ENCODE measurements around the gene GALNT4.

Gene GALNT4

GRCh38 chr12:89523843-89524540 lies 604 bp downstream of the GALNT4 start:
- Histone ChIP-seq H3K9ac (peak overlapping the region; percentile 85 to 94 (median 91)), H3K4me3 (peak overlapping the region; percentile 94 to 100 (median 99)), H3K27ac (peak overlapping the region; percentile 83 to 93 (median 87)), H3K27me3 (no peaks in the 10 kb centered on the region), H3K4me1 (peaks cover 29 to 74% (median 50%) of the 10 kb centered on the region in 10 experiments), H4K20me1 (peaks cover under 1 to 38% (median 16%) of the 10 kb centered on the region in 11 experiments; a peak in 14 of 22 replicates), H3K4me2 (peak overlapping the region; percentile 81 to 99 (median 95)), H3K9me3 (replicated peaks in 1 of 11) (peaks cover 0 to 5% (median 0%) of the 10 kb centered on the region in 11 experiments; a peak in 2 of 22 replicates), H3K36me3 (peaks cover 13 to 34% (median 20%) of the 10 kb centered on the region in 11 experiments; a peak in 21 of 22 replicates)
- TF ChIP-seq Cebpa-rat (IDR thresholded peaks at IDR 0.05) = no peak

DNA sequence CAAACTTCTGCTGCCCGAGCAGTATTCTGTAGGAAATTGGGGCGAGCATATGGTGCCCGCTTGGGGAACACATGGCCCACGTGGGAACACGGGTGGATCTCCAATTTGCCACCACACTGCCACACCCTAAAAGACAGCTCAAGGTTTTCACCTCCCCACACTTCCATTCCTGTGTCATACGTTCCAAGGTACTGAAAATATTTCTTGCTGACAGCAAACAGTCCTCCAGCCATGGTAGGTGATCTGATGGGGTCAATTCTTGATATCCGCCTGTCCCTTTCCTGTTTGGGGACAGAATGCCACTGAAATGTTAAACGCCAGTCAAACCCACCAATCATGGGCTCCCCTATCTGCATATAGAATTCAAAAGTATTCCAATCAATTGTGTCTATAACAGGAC lies 1.2 kb downstream of the GALNT4 start:
- peaks cover 29 to 69% (median 45%) of the 10 kb centered on the region in 10 experiments for H3K4me1 ChIP-seq
- H3K4me2 ChIP-seq = peak overlapping the region; percentile 81 to 99 (median 95)
- H3K9ac ChIP-seq = peak overlapping the region in 8 of 11 experiments; percentile 85 to 94 (median 92); a peak in 11 of 22 replicates
- peaks cover 13 to 36% (median 24%) of the 10 kb centered on the region in 11 experiments; a peak in 21 of 22 replicates for H3K36me3 ChIP-seq
- no peaks in the 10 kb centered on the region for H3K27me3 ChIP-seq
- H3K9me3 ChIP-seq (replicated peaks in 1 of 11) = peaks cover 0 to 2% (median 0%) of the 10 kb centered on the region in 11 experiments; a peak in 2 of 22 replicates
- H3K4me3 ChIP-seq = peak overlapping the region in 9 of 10 experiments; percentile 94 to 100 (median 99); a peak in 16 of 20 replicates
- TF ChIP-seq Cebpa-rat (IDR thresholded peaks at IDR 0.05) = no peak
- H4K20me1 ChIP-seq = peaks cover 3 to 44% (median 16%) of the 10 kb centered on the region in 11 experiments; a peak in 14 of 22 replicates
- no peak overlapping the region for H3K27ac ChIP-seq

- H3K9me3 ChIP-seq (replicated peaks in 1 of 11) = no peaks in the 10 kb centered on the region
- peak overlapping the region in 5 of 10 experiments; percentile 22 to 100 (median 33); a peak in 7 of 20 replicates for H3K4me3 ChIP-seq
- H3K9ac ChIP-seq = peak overlapping the region in 3 of 11 experiments; percentile 2 to 67 (median 51); a peak in 4 of 22 replicates
- no peak for TF ChIP-seq Cebpa-rat (IDR thresholded peaks at IDR 0.05)
- H4K20me1 ChIP-seq = peaks cover 3 to 46% (median 16%) of the 10 kb centered on the region in 11 experiments; a peak in 14 of 22 replicates
- H3K36me3 ChIP-seq = peaks cover 13 to 36% (median 24%) of the 10 kb centered on the region in 11 experiments; a peak in 21 of 22 replicates
- peak overlapping the region; percentile 19 to 99 (median 91); a peak in 20 of 22 replicates for H3K4me2 ChIP-seq
- peaks cover 29 to 51% (median 35%) of the 10 kb centered on the region in 10 experiments for H3K4me1 ChIP-seq
- no peak overlapping the region for H3K27ac ChIP-seq
- no peaks in the 10 kb centered on the region for H3K27me3 ChIP-seq
These were observed 3.0 kb downstream of the GALNT4 start for GRCh38 chr12:89521364-89522223.

DNA sequence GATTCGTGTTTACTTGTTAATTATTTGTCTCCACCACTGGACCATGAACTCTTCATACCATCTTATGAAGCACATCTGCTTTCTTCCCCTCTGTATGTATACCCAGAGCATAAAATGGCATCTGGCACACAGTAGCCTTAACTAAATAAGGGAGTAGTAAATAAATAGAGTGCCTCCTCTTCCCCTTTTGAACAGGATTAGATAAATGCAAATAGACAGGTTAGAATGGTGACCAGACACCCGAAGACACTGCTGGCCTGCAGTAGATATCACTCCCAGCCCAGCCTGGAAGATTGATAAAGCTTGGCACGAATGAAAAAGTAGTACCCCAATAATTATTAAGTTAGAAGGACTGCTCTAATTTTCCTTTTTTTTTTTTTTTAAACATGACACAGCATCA lies 6.9 kb downstream of the GALNT4 start:
- H3K27ac ChIP-seq = no peak overlapping the region
- no peaks in the 10 kb centered on the region for H3K9me3 ChIP-seq (replicated peaks in 1 of 11)
- no peak overlapping the region for H3K4me2 ChIP-seq
- no peak overlapping the region for H3K4me3 ChIP-seq
- no peak overlapping the region for H3K9ac ChIP-seq
- H3K4me1 ChIP-seq = peaks cover 12 to 61% (median 19%) of the 10 kb centered on the region in 10 experiments; a peak in 19 of 20 replicates
- peaks cover 4 to 61% (median 13%) of the 10 kb centered on the region in 11 experiments; a peak in 14 of 22 replicates for H4K20me1 ChIP-seq
- TF ChIP-seq Cebpa-rat (IDR thresholded peaks at IDR 0.05) = no peak
- H3K27me3 ChIP-seq = no peaks in the 10 kb centered on the region
- peaks cover 2 to 23% (median 14%) of the 10 kb centered on the region in 11 experiments; a peak in 18 of 22 replicates for H3K36me3 ChIP-seq

DNA sequence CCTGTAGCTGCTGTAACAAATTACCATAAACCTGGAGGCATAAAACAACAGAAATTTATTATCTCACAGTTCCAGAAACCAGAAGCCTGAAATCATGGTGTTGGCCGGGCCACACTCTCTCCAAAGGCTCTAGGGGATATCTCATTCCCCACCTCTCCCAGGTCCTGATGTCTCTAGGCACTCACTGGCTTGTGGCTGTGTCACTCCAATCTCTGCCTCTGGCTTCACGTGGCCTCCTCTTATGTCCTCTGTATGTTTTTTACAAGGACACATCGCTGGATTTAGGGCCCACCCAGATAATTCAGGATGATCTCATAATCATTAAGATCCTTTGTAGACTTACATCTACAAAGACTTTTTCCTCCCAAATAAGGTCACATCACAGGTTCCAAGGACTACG lies 8.0 kb downstream of the GALNT4 start:
- TF ChIP-seq Cebpa-rat (IDR thresholded peaks at IDR 0.05) = no peak
- H3K4me3 ChIP-seq = no peak overlapping the region
- no peaks in the 10 kb centered on the region for H3K9me3 ChIP-seq (replicated peaks in 1 of 11)
- no peaks in the 10 kb centered on the region for H3K27me3 ChIP-seq
- peaks cover 0 to 59% (median 11%) of the 10 kb centered on the region in 11 experiments; a peak in 13 of 22 replicates for H4K20me1 ChIP-seq
- no peak overlapping the region for H3K9ac ChIP-seq
- no peak overlapping the region for H3K4me2 ChIP-seq
- peaks cover 2 to 50% (median 9%) of the 10 kb centered on the region in 10 experiments; a peak in 16 of 20 replicates for H3K4me1 ChIP-seq
- H3K27ac ChIP-seq = no peak overlapping the region
- H3K36me3 ChIP-seq = peaks cover 3 to 17% (median 9%) of the 10 kb centered on the region in 11 experiments; a peak in 13 of 22 replicates

- Histone ChIP-seq H4K20me1 (peaks cover 0 to 45% (median 10%) of the 10 kb centered on the region in 11 experiments; a peak in 10 of 22 replicates), H3K9me3 (replicated peaks in 1 of 11) (no peaks in the 10 kb centered on the region), H3K4me2 (peak overlapping the region in 3 of 11 experiments; percentile 35 to 52 (median 36); a peak in 5 of 22 replicates), H3K4me1 (peaks cover 0 to 33% (median 2%) of the 10 kb centered on the region in 10 experiments; a peak in 8 of 20 replicates), H3K27ac (no peak overlapping the region), H3K9ac (no peak overlapping the region), H3K27me3 (no peaks in the 10 kb centered on the region), H3K4me3 (no peak overlapping the region), H3K36me3 (peaks cover 0 to 35% (median 7%) of the 10 kb centered on the region in 11 experiments; a peak in 11 of 22 replicates)
- TF ChIP-seq Cebpa-rat (IDR thresholded peaks at IDR 0.05) = peak in 1 of 11 experiments; percentile 26; a peak in 2 of 22 replicates
These were observed 9.8 kb downstream of the GALNT4 start for GRCh38 chr12:89514751-89515150.

GRCh38 chr12:89513544-89513943 lies 11.1 kb downstream of the GALNT4 start:
- Histone ChIP-seq H3K9me3 (replicated peaks in 1 of 11) (no peaks in the 10 kb centered on the region), H3K4me3 (no peak overlapping the region), H3K27me3 (no peaks in the 10 kb centered on the region), H4K20me1 (peaks cover 0 to 34% (median 5%) of the 10 kb centered on the region in 11 experiments; a peak in 7 of 22 replicates), H3K27ac (no peak overlapping the region), H3K9ac (no peak overlapping the region), H3K36me3 (peaks cover 0 to 35% (median 6%) of the 10 kb centered on the region in 11 experiments; a peak in 8 of 22 replicates), H3K4me1 (peaks cover 0 to 28% (median 2%) of the 10 kb centered on the region in 10 experiments; a peak in 8 of 20 replicates), H3K4me2 (peak overlapping the region in 2 of 11 experiments; percentile 3 to 48; a peak in 2 of 22 replicates)
- no peak for TF ChIP-seq Cebpa-rat (IDR thresholded peaks at IDR 0.05)

Data from BLaER1 treated with 17β-estradiol and CSF1 and Interleukin-3, amounts not matched to agents 10 nM and 100 nM (cell line).